ENCODE data around the gene C10orf71.

The C10orf71 gene

DNA sequence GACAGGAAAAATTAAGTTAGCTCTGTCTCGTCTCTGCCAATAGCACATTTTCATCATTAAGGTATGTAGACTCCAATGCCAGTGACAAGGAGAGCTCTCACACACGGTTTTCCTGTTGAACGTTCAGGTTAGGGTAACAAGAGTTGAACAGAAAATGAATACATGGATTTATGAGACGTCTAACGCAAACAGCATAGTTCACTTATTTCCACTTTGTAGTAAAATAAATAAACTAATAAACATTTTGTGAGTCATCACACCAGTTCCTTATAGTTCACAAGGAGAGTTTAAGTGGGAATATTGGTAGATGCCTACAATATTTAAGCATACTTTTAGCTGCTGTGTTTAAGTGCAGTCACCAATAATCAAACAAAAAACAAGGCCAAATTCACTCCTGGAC is 75.8 kb downstream of the C10orf71 start:
- no peak overlapping the region for H3K4me3 ChIP-seq (ENCODE audit: low read depth, low read length)

DNA sequence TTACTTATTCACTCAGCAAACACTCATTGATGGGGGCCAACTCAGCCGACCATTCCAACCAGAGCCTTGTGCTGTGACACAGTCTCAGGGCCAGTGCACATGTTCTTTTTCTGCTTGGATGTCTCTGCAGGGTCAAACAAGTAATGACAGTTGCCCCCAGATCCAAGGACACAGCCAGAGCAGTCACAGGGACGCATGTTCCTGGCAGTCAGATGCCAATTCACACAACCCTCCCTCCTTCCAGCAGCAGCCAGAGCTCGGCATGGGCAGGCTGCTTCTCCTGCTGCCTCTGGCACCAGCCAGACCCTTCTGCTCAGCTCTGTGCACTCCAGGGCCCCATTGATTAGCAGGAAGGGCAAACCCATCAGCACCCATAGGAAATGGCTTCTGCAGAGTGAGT is 76.6 kb downstream of the C10orf71 start:
- no peak overlapping the region for H3K4me3 ChIP-seq (ENCODE audit: low read depth, low read length)
